Loucy (cell line): ENCODE data around the gene GZF1.

Source experiments
- H2AFZ ChIP-seq: fragments of 200-600 bp; sonication (generic); 2 replicates; pipeline ENCODE4 v1.6.0; 2016; ENCODE audit warnings: antibody characterized with exemption, mild to moderate bottlenecking, low read length, moderate library complexity
- H3F3A ChIP-seq: fragments of 200-600 bp; 2 replicates; pipeline ENCODE4 v1.6.0; 2016; ENCODE audit warnings: antibody characterized with exemption, low read depth, mild to moderate bottlenecking
- H3K27me3 ChIP-seq: fragments of 200-600 bp; sonication (generic); 2 replicates; pipeline ENCODE4 v1.6.1; 2014; ENCODE audit warnings: low read length, mild to moderate bottlenecking; ENCODE audit not compliant: insufficient read depth, poor library complexity, severe bottlenecking
- H3K36me3 ChIP-seq: fragments of 200-600 bp; sonication (generic); 2 replicates; pipeline ENCODE4 v1.6.1; 2016; ENCODE audit warnings: low read length; ENCODE audit not compliant: insufficient read depth
- H3K4me1 ChIP-seq: fragments of 200-600 bp; sonication (generic); 2 replicates; pipeline ENCODE4 v1.5.1; 2014; ENCODE audit warnings: low read length, mild to moderate bottlenecking; ENCODE audit not compliant: insufficient read depth, poor library complexity, severe bottlenecking
- H3K4me2 ChIP-seq: fragments of 200-600 bp; sonication (generic); 2 replicates; pipeline ENCODE4 v1.6.0; 2014; ENCODE audit warnings: antibody characterized with exemption, low read length, low read depth, mild to moderate bottlenecking; ENCODE audit not compliant: poor library complexity, severe bottlenecking
- H3K4me3 ChIP-seq: fragments of 200-600 bp; sonication (generic); 2 replicates; pipeline ENCODE4 v1.5.1; 2014; ENCODE audit warnings: low read length, mild to moderate bottlenecking, mixed read lengths; ENCODE audit not compliant: poor library complexity, severe bottlenecking
- H3K79me2 ChIP-seq: fragments of 200-600 bp; sonication (generic); 2 replicates; pipeline ENCODE4 v1.6.1; 2014; ENCODE audit warnings: low read length; ENCODE audit not compliant: insufficient read depth
- H3K9ac ChIP-seq: fragments of 200-600 bp; sonication (generic); 2 replicates; pipeline ENCODE4 v1.6.0; 2014; ENCODE audit warnings: mild to moderate bottlenecking, low read depth, low read length, moderate library complexity; ENCODE audit not compliant: poor library complexity, severe bottlenecking
- H3K9me2 ChIP-seq: fragments of 200-600 bp; sonication (generic); replicated peaks from 2 replicates; pipeline ENCODE4 v1.6.1; 2016; ENCODE audit warnings: low read depth, low read length, mixed read lengths
- H3K9me3 ChIP-seq: fragments of 200-600 bp; sonication (generic); 2 replicates; pipeline ENCODE4 v1.6.1; 2014; ENCODE audit warnings: mild to moderate bottlenecking, antibody characterized with exemption, low read length, low read depth; ENCODE audit not compliant: insufficient read depth
- H4K20me1 ChIP-seq: fragments of 200-600 bp; sonication (generic); 2 replicates; pipeline ENCODE4 v1.6.0; 2014; ENCODE audit warnings: antibody characterized with exemption, low read length, mild to moderate bottlenecking; ENCODE audit not compliant: insufficient read depth, poor library complexity, severe bottlenecking
- CTCF ChIP-seq: fragments of 200-600 bp; sonication (generic); conservative IDR thresholded peaks from 2 replicates; pipeline ENCODE4 v1.5.1; 2014; ENCODE audit warnings: mild to moderate bottlenecking, antibody characterized with exemption, low read length
- EZH2phosphoT487 ChIP-seq: fragments of 200-600 bp; IDR thresholded peaks from 2 replicates; pipeline ENCODE4 v1.6.1; 2018; ENCODE audit warnings: antibody characterized with exemption, mild to moderate bottlenecking, moderate library complexity, borderline replicate concordance

The GZF1 gene

GRCh38 chr20:23315099-23315498 is 46.9 kb upstream of the GZF1 start:
- H3K9me3 ChIP-seq = no peaks in the 10 kb centered on the region
- H2AFZ ChIP-seq = no peak overlapping the region
- no peak overlapping the region for H3K4me3 ChIP-seq
- no peaks in the 10 kb centered on the region for H4K20me1 ChIP-seq
- H3K27me3 ChIP-seq = no peaks in the 10 kb centered on the region
- no peak overlapping the region for H3K9ac ChIP-seq
- no peak overlapping the region for H3K4me2 ChIP-seq
- H3F3A ChIP-seq = no peaks in the 10 kb centered on the region
- H3K36me3 ChIP-seq = no peaks in the 10 kb centered on the region
- TF ChIP-seq EZH2phosphoT487 (no peak), CTCF (no peak)
- no peaks in the 10 kb centered on the region for H3K79me2 ChIP-seq
- H3K4me1 ChIP-seq = peaks cover 12% of the 10 kb centered on the region
- H3K9me2 ChIP-seq = no peaks in the 10 kb centered on the region

- Histone ChIP-seq H3F3A (no peaks in the 10 kb centered on the region), H2AFZ (no peak overlapping the region), H4K20me1 (no peaks in the 10 kb centered on the region), H3K9me2 (no peaks in the 10 kb centered on the region), H3K9ac (no peak overlapping the region), H3K4me2 (peak overlapping the region; percentile 1), H3K36me3 (no peaks in the 10 kb centered on the region), H3K79me2 (no peaks in the 10 kb centered on the region), H3K27me3 (no peaks in the 10 kb centered on the region), H3K9me3 (no peaks in the 10 kb centered on the region), H3K4me3 (no peak overlapping the region), H3K4me1 (peaks cover 12% of the 10 kb centered on the region)
- TF ChIP-seq CTCF (no peak), EZH2phosphoT487 (no peak)
These were observed 45.4 kb upstream of the GZF1 start for GRCh38 chr20:23316626-23317025.

GRCh38 chr20:23317081-23317480 is 44.9 kb upstream of the GZF1 start:
- no peaks in the 10 kb centered on the region for H3F3A ChIP-seq
- H2AFZ ChIP-seq = 0 out of 2 replicates have a peak overlapping the region, but pooled peaks have one; percentile 8
- no peaks in the 10 kb centered on the region for H3K27me3 ChIP-seq
- no peaks in the 10 kb centered on the region for H3K79me2 ChIP-seq
- peaks cover 12% of the 10 kb centered on the region for H3K4me1 ChIP-seq
- no peaks in the 10 kb centered on the region for H3K9me2 ChIP-seq
- TF ChIP-seq CTCF (no peak), EZH2phosphoT487 (no peak)
- no peak overlapping the region for H3K9ac ChIP-seq
- H3K9me3 ChIP-seq = no peaks in the 10 kb centered on the region
- H4K20me1 ChIP-seq = no peaks in the 10 kb centered on the region
- no peaks in the 10 kb centered on the region for H3K36me3 ChIP-seq
- H3K4me3 ChIP-seq = no peak overlapping the region
- peak overlapping the region; percentile 1 for H3K4me2 ChIP-seq
